ENCODE measurements around the gene GOLGA6L26.
"Not testable (repeated sequence)": the region's sequence is repeated elsewhere in the genome, so short reads cannot be mapped to it uniquely, and the experiment has no call there.

Gene GOLGA6L26

GRCh38 chr15:23362622-23363021 lies 28.6 kb upstream of the GOLGA6L26 start:
- not testable (repeated sequence) for H3K27ac ChIP-seq (ENCODE audit: low read depth, low read length); H3K4me1 ChIP-seq (ENCODE audit: insufficient read depth, low read length); H3K9ac ChIP-seq (ENCODE audit: low read length); H3K4me3 ChIP-seq (ENCODE audit: low read depth in 1 of 2, low read length in 2 of 2); H3K9me3 ChIP-seq (ENCODE audit: low read length); H3K27me3 ChIP-seq (ENCODE audit: control insufficient read depth in 1 of 2, insufficient read depth in 2 of 2, low read length in 2 of 2); H3K36me3 ChIP-seq (ENCODE audit: insufficient read depth, low read length)

GRCh38 chr15:23354448-23354847 lies 20.5 kb upstream of the GOLGA6L26 start, which contains the start of gene GOLGA8S:
TSS of gene GOLGA8S (plus strand) at chr15:23354748. CDS start at chr15:23354810, 62 bp downstream.
- not testable (repeated sequence) for H3K9me3 ChIP-seq (ENCODE audit: low read length); H3K36me3 ChIP-seq (ENCODE audit: insufficient read depth, low read length); H3K9ac ChIP-seq (ENCODE audit: low read length); H3K27ac ChIP-seq (ENCODE audit: low read depth, low read length); H3K27me3 ChIP-seq (ENCODE audit: control insufficient read depth in 1 of 2, insufficient read depth in 2 of 2, low read length in 2 of 2); H3K4me3 ChIP-seq (ENCODE audit: low read depth in 1 of 2, low read length in 2 of 2); H3K4me1 ChIP-seq (ENCODE audit: insufficient read depth, low read length)

GRCh38 chr15:23311233-23311632 lies 22.8 kb downstream of the GOLGA6L26 start:
- not testable (repeated sequence) for H3K27me3 ChIP-seq (ENCODE audit: control insufficient read depth in 1 of 2, insufficient read depth in 2 of 2, low read length in 2 of 2); H3K4me1 ChIP-seq (ENCODE audit: insufficient read depth, low read length); H3K9me3 ChIP-seq (ENCODE audit: low read length); H3K27ac ChIP-seq (ENCODE audit: low read depth, low read length); H3K4me3 ChIP-seq (ENCODE audit: low read depth in 1 of 2, low read length in 2 of 2); H3K9ac ChIP-seq (ENCODE audit: low read length)
- H3K36me3 ChIP-seq (ENCODE audit: insufficient read depth, low read length), result peaks cover 20% of the 10 kb centered on the region

- not testable (repeated sequence) for H3K27ac ChIP-seq (ENCODE audit: low read depth, low read length); H3K9me3 ChIP-seq (ENCODE audit: low read length); H3K4me1 ChIP-seq (ENCODE audit: insufficient read depth, low read length); H3K4me3 ChIP-seq (ENCODE audit: low read depth in 1 of 2, low read length in 2 of 2); H3K27me3 ChIP-seq (ENCODE audit: control insufficient read depth in 1 of 2, insufficient read depth in 2 of 2, low read length in 2 of 2); H3K9ac ChIP-seq (ENCODE audit: low read length)
- peaks cover 20% of the 10 kb centered on the region for H3K36me3 ChIP-seq (ENCODE audit: insufficient read depth, low read length)
Observed at GRCh38 chr15:23305921-23306320, 28.1 kb downstream of the GOLGA6L26 start.

- not testable (repeated sequence) for H3K4me1 ChIP-seq (ENCODE audit: insufficient read depth, low read length)
Observed at GRCh38 chr15:23304805-23305204, 29.2 kb downstream of the GOLGA6L26 start.

GRCh38 chr15:23304267-23304666 lies 29.7 kb downstream of the GOLGA6L26 start:
- not testable (repeated sequence) for H3K27ac ChIP-seq (ENCODE audit: low read depth, low read length); H3K9ac ChIP-seq (ENCODE audit: low read length)

More at GRCh38 chr15:23304805-23305204, 29.2 kb downstream of the GOLGA6L26 start:
- not testable (repeated sequence) for H3K27me3 ChIP-seq (ENCODE audit: control insufficient read depth in 1 of 2, insufficient read depth in 2 of 2, low read length in 2 of 2); H3K9ac ChIP-seq (ENCODE audit: low read length); H3K27ac ChIP-seq (ENCODE audit: low read depth, low read length); H3K9me3 ChIP-seq (ENCODE audit: low read length)
- Histone ChIP-seq H3K36me3 (ENCODE audit: insufficient read depth, low read length) (peaks cover 11% of the 10 kb centered on the region), H3K4me3 (ENCODE audit: low read depth in 1 of 2, low read length in 2 of 2) (peak overlapping the region in 1 of 2 donors; percentile 27)

GRCh38 chr15:23303654-23304053 lies 30.3 kb downstream of the GOLGA6L26 start:
- H3K4me3 ChIP-seq (ENCODE audit: low read depth in 1 of 2, low read length in 2 of 2); H3K9me3 ChIP-seq (ENCODE audit: low read length); H3K27me3 ChIP-seq (ENCODE audit: control insufficient read depth in 1 of 2, insufficient read depth in 2 of 2, low read length in 2 of 2); H3K4me1 ChIP-seq (ENCODE audit: insufficient read depth, low read length); H3K27ac ChIP-seq (ENCODE audit: low read depth, low read length); H3K9ac ChIP-seq (ENCODE audit: low read length): not testable (repeated sequence)
- peaks cover 11% of the 10 kb centered on the region for H3K36me3 ChIP-seq (ENCODE audit: insufficient read depth, low read length)

More at GRCh38 chr15:23304267-23304666, 29.7 kb downstream of the GOLGA6L26 start:
- H3K4me3 ChIP-seq (ENCODE audit: low read depth in 1 of 2, low read length in 2 of 2), result peak overlapping the region in 1 of 2 donors; percentile 27
- not testable (repeated sequence) for H3K27me3 ChIP-seq (ENCODE audit: control insufficient read depth in 1 of 2, insufficient read depth in 2 of 2, low read length in 2 of 2); H3K9me3 ChIP-seq (ENCODE audit: low read length); H3K4me1 ChIP-seq (ENCODE audit: insufficient read depth, low read length)
- peaks cover 11% of the 10 kb centered on the region for H3K36me3 ChIP-seq (ENCODE audit: insufficient read depth, low read length)

- not testable (repeated sequence) for H3K27me3 ChIP-seq (ENCODE audit: control insufficient read depth in 1 of 2, insufficient read depth in 2 of 2, low read length in 2 of 2); H3K4me3 ChIP-seq (ENCODE audit: low read depth in 1 of 2, low read length in 2 of 2); H3K27ac ChIP-seq (ENCODE audit: low read depth, low read length); H3K4me1 ChIP-seq (ENCODE audit: insufficient read depth, low read length); H3K9me3 ChIP-seq (ENCODE audit: low read length); H3K9ac ChIP-seq (ENCODE audit: low read length)
- H3K36me3 ChIP-seq (ENCODE audit: insufficient read depth, low read length), result peaks cover 11% of the 10 kb centered on the region
Observed at GRCh38 chr15:23303246-23303645, 30.8 kb downstream of the GOLGA6L26 start.
